K562 (cell line): ENCODE measurements around the gene RAB7A. TPM values are rescaled to one million over a fixed set of nuclear protein-coding genes. Genes with fewer than 3 reads are reported as not detected.

Experiments used
- ATAC-seq: fragments of 200-7000 bp; cut with Tn5 transposase; 3 replicates; pipeline ENCODE4 v1.9.1; 2020; ENCODE audit warnings: moderate library complexity
- BruUV-seq: library from RNA; stranded (reverse); fragments of 400-500 nt; replicated peaks from 2 replicates; lab custom pipeline; 2021; lab: Mats Ljungman, UMichigan
- CTCF ChIA-PET: fragments of 300-600 bp; formaldehyde crosslinking; extraction: SDS; loops from one replicate; lab custom pipeline; 2021; ENCODE audit warnings: low intra/inter-chr PET ratio; lab: Yijun Ruan, JAX
- POLR2A ChIA-PET: fragments of 300-600, 350-650 bp; sonication (Branson Sonifier 250); formaldehyde crosslinking; extraction: SDS; loops from one replicate; lab custom pipeline; 2021; ENCODE audit warnings: antibody characterized with exemption, inconsistent platforms; lab: Yijun Ruan, JAX
- DNase-seq, 4 experiments: peaks; one replicate each; pipeline versions ENCODE4 v3.0.0 to v3.0.0-alpha.2; 2011 to 2018; ENCODE audit warnings: low spot score in 3 of 4, mixed read lengths in 3 of 4; ENCODE audit errors: extremely low read depth in 1 of 4
- FAIRE-seq: peaks from 2 replicates; lab custom pipeline; 2011; peaks lifted over from hg19 to GRCh38; lab: Jason Lieb, UNC
- H2AFZ ChIP-seq: 2 replicates; pipeline ENCODE4 v1.6.0; 2011; ENCODE audit warnings: low read depth, low read length, control low read depth, inconsistent platforms
- H3K27ac ChIP-seq: fragments of 200-600 bp; 3 replicates; pipeline ENCODE4 v1.8.0; 2011; ENCODE audit warnings: low read depth, mild to moderate bottlenecking, control low read depth, inconsistent platforms, low read length, moderate library complexity, mixed read lengths; ENCODE audit errors: extremely low read depth
- H3K27me3 ChIP-seq, 2 experiments: fragments of 300-600 bp in 1 of 2; 2 replicates in 1 of 2; 3 replicates in 1 of 2; pipeline versions ENCODE4 v1.6.0 to v1.8.0; 2011; ENCODE audit warnings: inconsistent platforms in 2 of 2, low read length in 2 of 2, mild to moderate bottlenecking in 1 of 2, mixed read lengths in 1 of 2, moderate library complexity in 1 of 2; ENCODE audit not compliant: control insufficient read depth in 2 of 2, insufficient read depth in 2 of 2
- H3K36me3 ChIP-seq: fragments of 300-600 bp; 3 replicates; pipeline ENCODE4 v1.8.0; 2011; ENCODE audit warnings: mild to moderate bottlenecking, low read length, inconsistent platforms; ENCODE audit not compliant: control insufficient read depth, insufficient read depth
- H3K4me1 ChIP-seq, 2 experiments: fragments of 200-600 bp in 1 of 2; replicated peaks in 1 of 2; 2 replicates in 1 of 2; 3 replicates in 1 of 2; pipeline versions ENCODE4 v1.5.1 to v1.8.0; 2011; ENCODE audit warnings: inconsistent platforms in 2 of 2, low read length in 2 of 2, mild to moderate bottlenecking in 1 of 2, mixed read lengths in 1 of 2, moderate library complexity in 1 of 2; ENCODE audit not compliant: control insufficient read depth in 2 of 2, insufficient read depth in 2 of 2
- H3K4me2 ChIP-seq: 2 replicates; pipeline ENCODE4 v1.6.1; 2011; ENCODE audit warnings: low read length, control low read depth, inconsistent platforms, mixed read lengths; ENCODE audit not compliant: insufficient read depth
- H3K4me3 ChIP-seq: fragments of 200-600 bp; sonication (generic), shearing (Covaris generic); 2 replicates; pipeline ENCODE4 v1.5.1; 2016; ENCODE audit warnings: control low read depth, inconsistent platforms
- H3K79me2 ChIP-seq: fragments of 200-600 bp; 3 replicates; pipeline ENCODE4 v1.8.0; 2011; ENCODE audit warnings: low read length, inconsistent platforms; ENCODE audit not compliant: control insufficient read depth, insufficient read depth
- H3K9ac ChIP-seq, 2 experiments: 2 replicates each; pipeline versions ENCODE4 v1.6.0 to v1.6.1; 2011; ENCODE audit warnings: low read depth in 2 of 2, low read length in 2 of 2, control low read depth in 1 of 2, inconsistent platforms in 1 of 2, mild to moderate bottlenecking in 1 of 2, mixed read lengths in 1 of 2; ENCODE audit not compliant: insufficient read depth in 1 of 2
- H3K9me1 ChIP-seq: one replicate; pipeline ENCODE4 v1.6.0; 2011; ENCODE audit warnings: inconsistent platforms, mild to moderate bottlenecking, low read length, moderate library complexity; ENCODE audit not compliant: control insufficient read depth, insufficient read depth
- H3K9me3 ChIP-seq: replicated peaks from 2 replicates; pipeline ENCODE4 v1.5.1; 2011; ENCODE audit warnings: low read depth, low read length, inconsistent platforms; ENCODE audit not compliant: control insufficient read depth, insufficient read depth
- H4K20me1 ChIP-seq: replicated peaks from 2 replicates; pipeline ENCODE4 v1.6.1; 2011; ENCODE audit warnings: low read length, inconsistent platforms, mixed read lengths; ENCODE audit not compliant: control insufficient read depth, insufficient read depth
- ATF6 ChIP-seq: sonication (generic); formaldehyde crosslinking; IDR thresholded peaks from 2 replicates; pipeline ENCODE4 v1.4.0; 2020; ENCODE audit warnings: mild to moderate bottlenecking, missing genetic modification reagents
- ESRRA ChIP-seq: fragments of 450-650 bp; IDR thresholded peaks from 2 replicates; pipeline ENCODE4 v1.6.1; 2014; ENCODE audit warnings: low read depth, mild to moderate bottlenecking, moderate library complexity, borderline replicate concordance
- ETS1 ChIP-seq: conservative IDR thresholded peaks from 2 replicates; pipeline ENCODE4 v1.6.1; 2011; ENCODE audit warnings: low read depth, mild to moderate bottlenecking, low read length; ENCODE audit not compliant: control insufficient read depth
- FOS ChIP-seq: IDR thresholded peaks from 3 replicates; pipeline ENCODE4 v1.6.1; 2011; ENCODE audit not compliant: insufficient read length; ENCODE audit errors: extremely low read depth
- IFI16 ChIP-seq: fragments of 250-450 bp; sonication (Bioruptor Pico); IDR thresholded peaks from 2 replicates; pipeline ENCODE4 v2.1.2; 2022; ENCODE audit warnings: mild to moderate bottlenecking, inconsistent platforms
- ILF3 ChIP-seq: fragments of 450-650 bp; IDR thresholded peaks from 2 replicates; pipeline ENCODE4 v1.6.1; 2018; ENCODE audit warnings: antibody characterized with exemption, mild to moderate bottlenecking, moderate library complexity, borderline replicate concordance
- JUNB ChIP-seq: fragments of 450-650 bp; formaldehyde crosslinking; conservative IDR thresholded peaks from 2 replicates; pipeline ENCODE4 v1.4.0; 2020; ENCODE audit warnings: mild to moderate bottlenecking
- MTA1 ChIP-seq: fragments of 450-650 bp; IDR thresholded peaks from 2 replicates; pipeline ENCODE4 v1.6.1; 2017; ENCODE audit warnings: borderline replicate concordance
- NFXL1 ChIP-seq: fragments of 450-650 bp; formaldehyde crosslinking; IDR thresholded peaks from 2 replicates; pipeline ENCODE4 v1.4.0; 2021; ENCODE audit warnings: mild to moderate bottlenecking
- PHF8 ChIP-seq: fragments of 200-600 bp; sonication (generic); IDR thresholded peaks from 2 replicates; pipeline ENCODE4 v1.6.1; 2012; ENCODE audit warnings: mixed run types, mild to moderate bottlenecking, inconsistent platforms, low read length, moderate library complexity, borderline replicate concordance
- POLR3A ChIP-seq: IDR thresholded peaks from 2 replicates; pipeline ENCODE4 v1.6.1; 2011; ENCODE audit warnings: borderline replicate concordance, mild to moderate bottlenecking, moderate library complexity; ENCODE audit not compliant: insufficient read length, insufficient read depth; ENCODE audit errors: extremely low read depth
- POLR3G ChIP-seq: IDR thresholded peaks from 2 replicates; pipeline ENCODE4 v1.6.1; 2011; ENCODE audit not compliant: insufficient read length, insufficient replicate concordance; ENCODE audit errors: extremely low read depth
- SAFB2 ChIP-seq: fragments of 200-400 bp; formaldehyde crosslinking; IDR thresholded peaks from 2 replicates; pipeline ENCODE4 v1.6.1; 2018; ENCODE audit warnings: borderline replicate concordance, low read length, low read depth, moderate library complexity; ENCODE audit not compliant: severe bottlenecking
- SRF ChIP-seq, 2 experiments: fragments of 250-450, 450-650 bp in 1 of 2; sonication (Bioruptor Pico) in 1 of 2; sonication (generic) in 1 of 2; formaldehyde crosslinking; IDR thresholded peaks; 2 replicates each; pipeline versions ENCODE4 v1.5.0 to v1.5.1; 2020 to 2022; ENCODE audit warnings: mild to moderate bottlenecking in 1 of 2, missing genetic modification reagents in 1 of 2
- THAP7 ChIP-seq: fragments of 250-450 bp; sonication (Bioruptor Pico); IDR thresholded peaks from 2 replicates; pipeline ENCODE4 v1.5.0; 2021
- ZNF146 ChIP-seq: IDR thresholded peaks from one replicate; pipeline ENCODE4 v1.6.1; 2018; ENCODE audit warnings: missing compliant biosample characterization; ENCODE audit not compliant: unreplicated experiment
- ZNF384 ChIP-seq: IDR thresholded peaks from 2 replicates; pipeline ENCODE4 v1.6.1; 2012; ENCODE audit warnings: low read depth, low read length, improper control_type of control experiment
- ZNF778 ChIP-seq: fragments of 450-650 bp; formaldehyde crosslinking; IDR thresholded peaks from 2 replicates; pipeline ENCODE4 v1.4.0; 2020; ENCODE audit warnings: mild to moderate bottlenecking, moderate library complexity
- WGBS: fragments of 100-300 bp; shearing (Covaris generic); methylation state at CpG from one replicate; pipeline ENCODE4 v1.1.6; 2016; ENCODE audit warnings: low coverage, mixed read lengths; ENCODE audit not compliant: insufficient coverage; ENCODE audit errors: missing lambda C conversion rate; 5-methylcytosine and 5-hydroxymethylcytosine counted together
- in situ Hi-C: fragments of 300-500 bp; cut with MboI; formaldehyde crosslinking; loops from 4 replicates; pipeline ENCODE4 v1.15.0; 2018; ENCODE audit warnings: inconsistent platforms, mixed read lengths
- intact Hi-C: fragments of 100-400 bp; cut with micrococcal nuclease; formaldehyde crosslinking; loops from 2 replicates; pipeline ENCODE4 v1.14.2; 2022
- polyA plus RNA-seq, 8 experiments: library from polyadenylated mRNA; depleted of rRNA in 4 of 8; stranded (reverse) in 5 of 8; unstranded in 3 of 8; fragments of >200 nt; fragmentation: Nextera tagmentation in 2 of 8; fragmentation: Illumina TruSeq in 1 of 8; extraction: Ambion mirVana in 2 of 8; extraction: Trizol in 1 of 8; gene quantifications; 2 replicates each; pipeline versions ENCODE4 v1.2.1 to v1.2.3, GENCODE V29; 2011 to 2014; ENCODE audit warnings: inconsistent platforms in 1 of 8, missing spikeins in 1 of 8
- total RNA-seq, 7 experiments: library from RNA; depleted of rRNA in 6 of 7; stranded (reverse); fragments of >200 nt in 6 of 7; fragmentation: Illumina TruSeq in 2 of 7; extraction: Trizol in 2 of 7; gene quantifications; 2 replicates each; pipeline versions ENCODE4 v1.2.1 to v1.2.3, GENCODE V29; 2011 to 2021; ENCODE audit warnings: low replicate concordance in 1 of 7

RAB7A gene
- total and polyA plus RNA-seq, 9 of the 15 experiments (the other 6 are each of a cell fraction or from before 2014, with no cell fraction given), result 30.9 to 204 (median 72.8) TPM

GRCh38 chr3:128730471-128730870 is 4.5 kb downstream of the RAB7A start:
- in situ Hi-C loops (no loop called here), intact Hi-C loops (no loop called here)
- Histone ChIP-seq H2AFZ (no peak overlapping the region), H3K27ac (no peak overlapping the region), H3K4me3 (no peak overlapping the region), H3K9me1 (no peaks in the 10 kb centered on the region), H3K9me3 (no peaks in the 10 kb centered on the region), H4K20me1 (peaks cover 62% of the 10 kb centered on the region), H3K4me1 (peaks cover 14 to 23% of the 10 kb centered on the region in 2 experiments; a peak in 4 of 5 replicates), H3K79me2 (peaks cover 99% of the 10 kb centered on the region), H3K9ac (no peak overlapping the region), H3K36me3 (peaks cover 32% of the 10 kb centered on the region; the same call in 1 of the 3 replicates), H3K27me3 (no peaks in the 10 kb centered on the region), H3K4me2 (peak overlapping the region; percentile 14)
- POLR2A ChIA-PET, result interaction anchor here (1.1 to 2.5 kb wide), 2 partner anchors 12 to 239 kb away, joined by 4 to 8 read pairs; no protein-coding TSS in a partner anchor
- CTCF ChIA-PET, result no interaction called here
- WGBS, result 90% methylated on average over 5 of the region's 5 CpGs
- no TSS peak for BruUV-seq
- ATAC-seq (no peak), FAIRE-seq (no peak), DNase-seq (no peak)
- no peak for TF ChIP-seq SRF (CRISPR knock-in tag; IDR thresholded peaks at IDR 0.05)
- no peak for TF ChIP-seq MTA1
- TF ChIP-seq ETS1, result no peak
- TF ChIP-seq ESRRA, result no peak
- TF ChIP-seq POLR3G, result no peak
- no peak for TF ChIP-seq THAP7 (CRISPR knock-in tag)
- no peak for TF ChIP-seq JUNB (CRISPR knock-in tag)
- TF ChIP-seq ATF6 (CRISPR knock-in tag), result no peak
- TF ChIP-seq SAFB2, result no peak
- TF ChIP-seq ZNF146, result no peak
- no peak for TF ChIP-seq FOS
- no peak for TF ChIP-seq NFXL1 (CRISPR knock-in tag)
- no peak for TF ChIP-seq IFI16 (CRISPR knock-in tag)
- no peak for TF ChIP-seq POLR3A
- no peak for TF ChIP-seq ZNF384
- TF ChIP-seq PHF8, result no peak
- no peak for TF ChIP-seq ILF3
- no peak for TF ChIP-seq ZNF778
